CD4-positive, CD25-positive, alpha-beta regulatory T cell (primary cell): ENCODE measurements around the gene COL5A1. TPM values are rescaled to one million over a fixed set of nuclear protein-coding genes. Genes with fewer than 3 reads are reported as not detected.
"Not testable (repeated sequence)": the region's sequence is repeated elsewhere in the genome, so short reads cannot be mapped to it uniquely, and the experiment has no call there.

Experiments
- ATAC-seq, 2 donors: fragments of 150-1000 bp; cut with Tn5 transposase; one replicate each; pipeline ENCODE4 v1.10.0; 2021; ENCODE audit warnings: low read depth in 2 of 2, moderate number of reproducible peaks in 2 of 2, moderate library complexity in 1 of 2
- DNase-seq, 3 donors: peaks; one replicate each; pipeline versions ENCODE4 v3.0.0 to v3.0.0-alpha.2; 2012 to 2022; ENCODE audit warnings: mixed read lengths in 1 of 3
- H3K27ac ChIP-seq: one replicate; pipeline ENCODE4 v1.7.0; 2013; ENCODE audit warnings: mild to moderate bottlenecking, low read length; ENCODE audit not compliant: insufficient read depth, poor library complexity, severe bottlenecking
- H3K27me3 ChIP-seq: one replicate; pipeline ENCODE4 v1.7.0; 2013; ENCODE audit warnings: low read length; ENCODE audit not compliant: control insufficient read depth, insufficient read depth
- H3K36me3 ChIP-seq: one replicate; pipeline ENCODE4 v1.7.0; 2013; ENCODE audit warnings: mild to moderate bottlenecking, low read length, moderate library complexity; ENCODE audit not compliant: control insufficient read depth, insufficient read depth
- H3K4me1 ChIP-seq: 2 replicates; pipeline ENCODE4 v1.7.0; 2013; ENCODE audit warnings: mild to moderate bottlenecking, low read length; ENCODE audit not compliant: insufficient read depth, control insufficient read depth, poor library complexity, severe bottlenecking
- H3K4me3 ChIP-seq: one replicate; pipeline ENCODE4 v1.7.0; 2013; ENCODE audit warnings: low read depth, mild to moderate bottlenecking, low read length, moderate library complexity
- H3K9me3 ChIP-seq, 2 experiments: 1 replicate in 1 of 2; 2 replicates in 1 of 2; pipeline ENCODE4 v1.7.0; 2013; ENCODE audit warnings: low read length in 2 of 2, mild to moderate bottlenecking in 1 of 2, moderate library complexity in 1 of 2; ENCODE audit not compliant: control insufficient read depth in 2 of 2
- H3K27ac Mint-ChIP-seq, 3 donors: one replicate each; pipeline ENCODE4 v1.8.0; 2020 to 2022; ENCODE audit warnings: mild to moderate bottlenecking in 3 of 3, mixed read lengths in 3 of 3, moderate library complexity in 2 of 3
- H3K27me3 Mint-ChIP-seq: one replicate; pipeline ENCODE4 v1.8.0; 2022; ENCODE audit warnings: mild to moderate bottlenecking, mixed read lengths
- H3K36me3 Mint-ChIP-seq: one replicate; pipeline ENCODE4 v1.8.0; 2020; ENCODE audit warnings: mixed read lengths
- H3K4me1 Mint-ChIP-seq, 4 donors: one replicate each; pipeline ENCODE4 v1.8.0; 2020 to 2022; ENCODE audit warnings: mixed read lengths in 4 of 4, mild to moderate bottlenecking in 1 of 4
- H3K4me3 Mint-ChIP-seq, 4 donors: one replicate each; pipeline ENCODE4 v1.8.0; 2020 to 2022; ENCODE audit warnings: mild to moderate bottlenecking in 4 of 4, mixed read lengths in 4 of 4, moderate library complexity in 3 of 4
- H3K9me3 Mint-ChIP-seq, 7 donors: one replicate each; pipeline ENCODE4 v1.8.0; 2020 to 2022; ENCODE audit warnings: mixed read lengths in 7 of 7, mild to moderate bottlenecking in 3 of 7, moderate library complexity in 2 of 7
- polyA plus RNA-seq, 4 donors: library from polyadenylated mRNA; unstranded; fragments of 300-500 nt; fragmentation: Illumina TruSeq; gene quantifications; one replicate each; pipeline ENCODE4 v1.2.3, GENCODE V29; 2021
- total RNA-seq: library from RNA; stranded (reverse); gene quantifications from one replicate; pipeline ENCODE4 v1.2.3, GENCODE V29; 2022

The COL5A1 gene
- total and polyA plus RNA-seq, 5 donors from 2014 or later: 0.02 to 1.7 (median 0.10) TPM; not detected in 2

GRCh38 chr9:134855900-134856377 lies 214.3 kb downstream of the COL5A1 start:
- no peaks in the 10 kb centered on the region for H3K4me1 ChIP-seq
- H3K27ac ChIP-seq: no peak overlapping the region
- Mint-ChIP-seq H3K27ac (peak overlapping the region in 1 of 3 donors; percentile 80), H3K4me1 (peaks cover 0 to 3% (median 0%) of the 10 kb centered on the region in 4 donors), H3K27me3 (no peaks in the 10 kb centered on the region), H3K4me3 (no peak overlapping the region), H3K36me3 (no peaks in the 10 kb centered on the region), H3K9me3 (peaks cover 0 to 5% (median 0%) of the 10 kb centered on the region in 7 donors)
- H3K27me3 ChIP-seq: no peaks in the 10 kb centered on the region
- H3K36me3 ChIP-seq: no peaks in the 10 kb centered on the region
- ATAC-seq (no peak), DNase-seq (no peak)
- H3K9me3 ChIP-seq: no peaks in the 10 kb centered on the region
- H3K4me3 ChIP-seq: no peak overlapping the region

GRCh38 chr9:134857451-134857850 lies 215.8 kb downstream of the COL5A1 start:
- H3K27ac ChIP-seq, H3K27me3 ChIP-seq, H3K4me1 Mint-ChIP-seq, H3K9me3 ChIP-seq, H3K36me3 ChIP-seq, DNase-seq, H3K4me3 Mint-ChIP-seq, H3K4me3 ChIP-seq, H3K27ac Mint-ChIP-seq, H3K36me3 Mint-ChIP-seq, H3K9me3 Mint-ChIP-seq, ATAC-seq, H3K27me3 Mint-ChIP-seq, H3K4me1 ChIP-seq: not testable (repeated sequence)

- peaks cover 0 to 3% (median 0%) of the 10 kb centered on the region in 4 donors for H3K4me1 Mint-ChIP-seq
- peaks cover 0 to 5% (median 2%) of the 10 kb centered on the region in 7 donors for H3K9me3 Mint-ChIP-seq
- no peak overlapping the region for H3K27ac Mint-ChIP-seq
- H3K36me3 Mint-ChIP-seq: no peaks in the 10 kb centered on the region
- no peak overlapping the region for H3K4me3 ChIP-seq
- H3K4me1 ChIP-seq: no peaks in the 10 kb centered on the region
- DNase-seq (peak in 1 of 3 donors; percentile 37), ATAC-seq (no peak)
- H3K4me3 Mint-ChIP-seq: no peak overlapping the region
- H3K27me3 Mint-ChIP-seq: no peaks in the 10 kb centered on the region
- H3K36me3 ChIP-seq: no peaks in the 10 kb centered on the region
- no peak overlapping the region for H3K27ac ChIP-seq
- no peaks in the 10 kb centered on the region for H3K27me3 ChIP-seq
- no peaks in the 10 kb centered on the region for H3K9me3 ChIP-seq
Observed at GRCh38 chr9:134858051-134858841, 216.6 kb downstream of the COL5A1 start.

- Mint-ChIP-seq H3K27ac (no peak overlapping the region), H3K9me3 (peaks cover 0 to 5% (median 2%) of the 10 kb centered on the region in 7 donors), H3K4me1 (peaks cover 0 to 3% (median 0%) of the 10 kb centered on the region in 4 donors), H3K4me3 (no peak overlapping the region), H3K27me3 (no peaks in the 10 kb centered on the region), H3K36me3 (no peaks in the 10 kb centered on the region)
- no peaks in the 10 kb centered on the region for H3K36me3 ChIP-seq
- H3K27ac ChIP-seq: no peak overlapping the region
- no peaks in the 10 kb centered on the region for H3K4me1 ChIP-seq
- DNase-seq (no peak), ATAC-seq (no peak)
- no peaks in the 10 kb centered on the region for H3K9me3 ChIP-seq
- H3K27me3 ChIP-seq: no peaks in the 10 kb centered on the region
- no peak overlapping the region for H3K4me3 ChIP-seq
Observed at GRCh38 chr9:134860510-134860909, 218.9 kb downstream of the COL5A1 start.

GRCh38 chr9:134861595-134862334 lies 220.2 kb downstream of the COL5A1 start:
- H3K4me1 ChIP-seq: no peaks in the 10 kb centered on the region
- H3K4me3 ChIP-seq: no peak overlapping the region
- no peaks in the 10 kb centered on the region for H3K36me3 ChIP-seq
- peaks cover 0 to 3% (median 0%) of the 10 kb centered on the region in 4 donors for H3K4me1 Mint-ChIP-seq
- no peak overlapping the region for H3K27ac ChIP-seq
- H3K27ac Mint-ChIP-seq: no peak overlapping the region
- H3K36me3 Mint-ChIP-seq: no peaks in the 10 kb centered on the region
- DNase-seq: no peak
- no peak for ATAC-seq
- peaks cover 0 to 5% (median 2%) of the 10 kb centered on the region in 7 donors for H3K9me3 Mint-ChIP-seq
- H3K27me3 ChIP-seq: no peaks in the 10 kb centered on the region
- H3K9me3 ChIP-seq: no peaks in the 10 kb centered on the region
- H3K4me3 Mint-ChIP-seq: no peak overlapping the region
- H3K27me3 Mint-ChIP-seq: no peaks in the 10 kb centered on the region

GRCh38 chr9:134863306-134863902 lies 221.8 kb downstream of the COL5A1 start:
- DNase-seq (no peak), ATAC-seq (no peak)
- Histone ChIP-seq H3K9me3 (no peaks in the 10 kb centered on the region), H3K27me3 (no peaks in the 10 kb centered on the region), H3K27ac (no peak overlapping the region), H3K4me1 (no peaks in the 10 kb centered on the region), H3K36me3 (no peaks in the 10 kb centered on the region), H3K4me3 (no peak overlapping the region)
- Mint-ChIP-seq H3K9me3 (peaks cover 0 to 2% (median 0%) of the 10 kb centered on the region in 7 donors), H3K4me1 (no peaks in the 10 kb centered on the region), H3K4me3 (no peak overlapping the region), H3K36me3 (no peaks in the 10 kb centered on the region), H3K27me3 (no peaks in the 10 kb centered on the region), H3K27ac (no peak overlapping the region)

GRCh38 chr9:134863941-134864820 lies 222.6 kb downstream of the COL5A1 start:
- H3K4me1 ChIP-seq: no peaks in the 10 kb centered on the region
- no peak overlapping the region for H3K4me3 ChIP-seq
- no peaks in the 10 kb centered on the region for H3K27me3 ChIP-seq
- Mint-ChIP-seq H3K36me3 (no peaks in the 10 kb centered on the region), H3K27me3 (no peaks in the 10 kb centered on the region), H3K4me1 (no peaks in the 10 kb centered on the region), H3K9me3 (peaks cover 0 to 4% (median 0%) of the 10 kb centered on the region in 7 donors), H3K4me3 (no peak overlapping the region), H3K27ac (no peak overlapping the region)
- H3K27ac ChIP-seq: no peak overlapping the region
- H3K36me3 ChIP-seq: no peaks in the 10 kb centered on the region
- ATAC-seq: no peak
- DNase-seq: no peak
- no peaks in the 10 kb centered on the region for H3K9me3 ChIP-seq
